GM18508 (cell line): Measurements from ENCODE around the gene CNTNAP2.

ENCODE experiments used
- ATAC-seq: cut with Tn5 transposase; IDR thresholded peaks from one replicate; pipeline ENCODE4 v1.9.1; 2021; ENCODE audit warnings: moderate number of reproducible peaks; ENCODE audit not compliant: insufficient read depth, unreplicated experiment

The CNTNAP2 gene

GRCh38 chr7:147151661-147152060, 1035.1 kb downstream of the CNTNAP2 start:
- ATAC-seq = no peak

- no peak for ATAC-seq
Observed at GRCh38 chr7:147153571-147153970, 1037.0 kb downstream of the CNTNAP2 start.

- ATAC-seq = no peak
Observed at GRCh38 chr7:147161405-147161804, 1044.8 kb downstream of the CNTNAP2 start.

- ATAC-seq = no peak
Observed at GRCh38 chr7:147170341-147171012, 1053.9 kb downstream of the CNTNAP2 start.

GRCh38 chr7:147171013-147171391, 1054.4 kb downstream of the CNTNAP2 start:
- no peak for ATAC-seq

- no peak for ATAC-seq
Observed at GRCh38 chr7:147173883-147174282, 1057.3 kb downstream of the CNTNAP2 start.

- ATAC-seq = no peak
Observed at GRCh38 chr7:147182874-147183273, 1066.3 kb downstream of the CNTNAP2 start.

- no peak for ATAC-seq
Observed at GRCh38 chr7:147183276-147183675, 1066.7 kb downstream of the CNTNAP2 start.

GRCh38 chr7:147188467-147188866, 1071.9 kb downstream of the CNTNAP2 start:
- no peak for ATAC-seq

GRCh38 chr7:147193476-147193875, 1076.9 kb downstream of the CNTNAP2 start:
- no peak for ATAC-seq

GRCh38 chr7:147196481-147196880, 1079.9 kb downstream of the CNTNAP2 start:
- ATAC-seq = no peak

- no peak for ATAC-seq
Observed at GRCh38 chr7:147197006-147197405, 1080.4 kb downstream of the CNTNAP2 start.

GRCh38 chr7:147199868-147200267, 1083.3 kb downstream of the CNTNAP2 start:
- ATAC-seq = no peak

GRCh38 chr7:147207988-147208387, 1091.4 kb downstream of the CNTNAP2 start:
- ATAC-seq = no peak

GRCh38 chr7:147231275-147231674, 1114.7 kb downstream of the CNTNAP2 start:
- no peak for ATAC-seq

GRCh38 chr7:147235645-147236382, 1119.2 kb downstream of the CNTNAP2 start:
- ATAC-seq = no peak

- ATAC-seq = no peak
Observed at GRCh38 chr7:147240468-147240867, 1123.9 kb downstream of the CNTNAP2 start.

GRCh38 chr7:147245274-147245673, 1128.7 kb downstream of the CNTNAP2 start:
- ATAC-seq = no peak

- ATAC-seq = no peak
Observed at GRCh38 chr7:147249956-147250355, 1133.4 kb downstream of the CNTNAP2 start.

- ATAC-seq = no peak
Observed at GRCh38 chr7:147251751-147252325, 1135.2 kb downstream of the CNTNAP2 start.

GRCh38 chr7:147261693-147262092, 1145.1 kb downstream of the CNTNAP2 start:
- ATAC-seq = no peak

- no peak for ATAC-seq
Observed at GRCh38 chr7:147265528-147265927, 1148.9 kb downstream of the CNTNAP2 start.
